Fibroblast of lung (primary cell): ENCODE data around the gene PAPOLG. TPM values are rescaled to one million over a fixed set of nuclear protein-coding genes. Genes with fewer than 3 reads are reported as not detected.
"Not testable (repeated sequence)": the region's sequence is repeated elsewhere in the genome, so short reads cannot be mapped to it uniquely, and the experiment has no call there.

ENCODE experiments used
- DNase-seq, 2 donors: peaks; one replicate each; pipeline versions ENCODE4 v3.0.0 to v3.0.0-alpha.2; 2010; ENCODE audit warnings: low read depth in 2 of 2
- H2AFZ ChIP-seq: 2 replicates; pipeline ENCODE4 v1.5.1; 2012; ENCODE audit warnings: low read length, control low read depth, inconsistent platforms
- H3K27ac ChIP-seq: 2 replicates; pipeline ENCODE4 v1.5.1; 2011; ENCODE audit warnings: low read length, control low read depth; ENCODE audit not compliant: insufficient read depth
- H3K27me3 ChIP-seq: 2 replicates; pipeline ENCODE4 v1.5.1; 2011; ENCODE audit warnings: mild to moderate bottlenecking, low read length; ENCODE audit not compliant: control insufficient read depth, insufficient read depth
- H3K36me3 ChIP-seq: 2 replicates; pipeline ENCODE4 v1.5.1; 2011; ENCODE audit warnings: low read length; ENCODE audit not compliant: control insufficient read depth, insufficient read depth
- H3K4me1 ChIP-seq: 2 replicates; pipeline ENCODE4 v1.5.1; 2011; ENCODE audit warnings: low read length; ENCODE audit not compliant: control insufficient read depth, insufficient read depth; ENCODE audit errors: extremely low read depth
- H3K4me2 ChIP-seq: 2 replicates; pipeline ENCODE4 v1.5.1; 2011; ENCODE audit warnings: low read length, control low read depth; ENCODE audit not compliant: insufficient read depth; ENCODE audit errors: extremely low read depth
- H3K4me3 ChIP-seq, 4 experiments: fragments of 200-600 bp in 1 of 4; sonication (generic) in 1 of 4; replicated peaks in 1 of 4; 2 replicates each; pipeline ENCODE4 v1.5.1; 2011 to 2016; ENCODE audit warnings: low read length in 4 of 4, low read depth in 3 of 4, mild to moderate bottlenecking in 3 of 4, control low read depth in 2 of 4, inconsistent platforms in 1 of 4, mixed read lengths in 1 of 4; ENCODE audit not compliant: insufficient read depth in 1 of 4; ENCODE audit errors: control extremely low read depth in 1 of 4
- H3K79me2 ChIP-seq: 2 replicates; pipeline ENCODE4 v1.5.1; 2012; ENCODE audit warnings: mild to moderate bottlenecking, low read length, inconsistent platforms; ENCODE audit not compliant: control insufficient read depth, insufficient read depth
- H3K9ac ChIP-seq: 2 replicates; pipeline ENCODE4 v1.5.1; 2011; ENCODE audit warnings: mild to moderate bottlenecking, low read length, control low read depth; ENCODE audit not compliant: insufficient read depth
- H3K9me3 ChIP-seq: 2 replicates; pipeline ENCODE4 v1.5.1; 2012; ENCODE audit warnings: low read depth, low read length; ENCODE audit not compliant: control insufficient read depth, insufficient read depth
- H4K20me1 ChIP-seq: 2 replicates; pipeline ENCODE4 v1.5.1; 2011; ENCODE audit warnings: low read length; ENCODE audit not compliant: control insufficient read depth, insufficient read depth; ENCODE audit errors: extremely low read depth
- EZH2 ChIP-seq: IDR thresholded peaks from 2 replicates; pipeline ENCODE4 v1.5.1; 2012; ENCODE audit warnings: low read length, control low read depth, mild to moderate bottlenecking; ENCODE audit errors: missing control alignments
- polyA plus RNA-seq, 2 donors: library from polyadenylated mRNA; depleted of rRNA in 1 of 2; stranded (reverse) in 1 of 2; unstranded in 1 of 2; fragments of >200 nt; gene quantifications; 2 replicates each; pipeline ENCODE4 v1.2.1, GENCODE V29; 2011 to 2012; ENCODE audit warnings: missing spikeins in 1 of 2
- total RNA-seq: library from RNA; depleted of rRNA; stranded (reverse); fragments of >200 nt; gene quantifications from 2 replicates; pipeline ENCODE4 v1.2.1, GENCODE V29; 2014
- TF ChIP-seq, protein P1 (sequence below), 2 donors: IDR thresholded peaks in 1 of 2; conservative IDR thresholded peaks in 1 of 2; 1 replicate in 1 of 2; 2 replicates in 1 of 2; pipeline ENCODE4 v1.5.1; 2011 to 2012; ENCODE audit warnings: low read length in 2 of 2, control low read depth in 1 of 2, inconsistent platforms in 1 of 2, low read depth in 1 of 2, mild to moderate bottlenecking in 1 of 2

Gene PAPOLG
- total and polyA plus RNA-seq, 2 donors (not counting 1 experiment from before 2014, with no cell fraction given) = 11.2 to 11.9 TPM

DNA sequence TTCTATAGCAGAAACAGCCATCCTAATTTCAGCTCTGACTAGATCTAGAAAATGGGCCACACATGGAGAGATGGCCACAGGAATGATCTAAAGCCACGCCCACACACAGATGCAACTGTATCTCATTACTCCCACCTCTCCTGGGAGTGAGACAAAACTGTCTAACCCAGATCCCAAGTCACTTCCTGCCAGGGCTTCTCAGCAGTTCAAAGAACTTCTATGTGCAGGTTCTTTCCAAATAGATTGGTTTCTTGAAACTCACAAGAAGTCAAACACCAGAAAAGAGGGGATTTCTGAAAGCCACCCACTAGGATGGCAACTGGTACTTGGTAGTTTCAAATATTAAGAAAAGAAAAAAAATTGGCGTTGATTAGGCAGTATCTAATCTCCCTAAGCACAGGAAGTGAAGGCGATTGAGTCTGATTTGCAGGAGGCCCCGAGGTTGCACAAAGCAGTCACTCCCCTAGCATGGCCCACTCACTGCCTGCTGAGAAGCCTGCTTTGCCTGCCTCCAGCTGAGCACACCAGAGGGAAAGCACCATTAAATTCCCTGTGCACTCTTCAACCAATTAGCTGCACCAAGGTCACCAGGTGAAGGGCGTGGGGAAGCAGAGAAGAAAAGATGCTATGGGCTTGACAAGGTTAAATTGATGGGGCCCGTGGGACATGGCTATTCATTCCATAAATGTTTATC lies 51.1 kb downstream of the PAPOLG start:
- TF ChIP-seq, protein P1, sequence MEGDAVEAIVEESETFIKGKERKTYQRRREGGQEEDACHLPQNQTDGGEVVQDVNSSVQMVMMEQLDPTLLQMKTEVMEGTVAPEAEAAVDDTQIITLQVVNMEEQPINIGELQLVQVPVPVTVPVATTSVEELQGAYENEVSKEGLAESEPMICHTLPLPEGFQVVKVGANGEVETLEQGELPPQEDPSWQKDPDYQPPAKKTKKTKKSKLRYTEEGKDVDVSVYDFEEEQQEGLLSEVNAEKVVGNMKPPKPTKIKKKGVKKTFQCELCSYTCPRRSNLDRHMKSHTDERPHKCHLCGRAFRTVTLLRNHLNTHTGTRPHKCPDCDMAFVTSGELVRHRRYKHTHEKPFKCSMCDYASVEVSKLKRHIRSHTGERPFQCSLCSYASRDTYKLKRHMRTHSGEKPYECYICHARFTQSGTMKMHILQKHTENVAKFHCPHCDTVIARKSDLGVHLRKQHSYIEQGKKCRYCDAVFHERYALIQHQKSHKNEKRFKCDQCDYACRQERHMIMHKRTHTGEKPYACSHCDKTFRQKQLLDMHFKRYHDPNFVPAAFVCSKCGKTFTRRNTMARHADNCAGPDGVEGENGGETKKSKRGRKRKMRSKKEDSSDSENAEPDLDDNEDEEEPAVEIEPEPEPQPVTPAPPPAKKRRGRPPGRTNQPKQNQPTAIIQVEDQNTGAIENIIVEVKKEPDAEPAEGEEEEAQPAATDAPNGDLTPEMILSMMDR (conservative IDR thresholded peaks at IDR 0.05 in 1 of 2, IDR thresholded peaks at IDR 0.05 in 1 of 2; ENCODE audit: low read depth in 1 of 2, low read length in 2 of 2) = no peak
- no peak for TF ChIP-seq EZH2
- DNase-seq = peak; percentile 8 to 79
- H4K20me1 ChIP-seq = no peaks in the 10 kb centered on the region
- no peak overlapping the region for H3K4me2 ChIP-seq
- H3K4me1 ChIP-seq = peaks cover 2% of the 10 kb centered on the region
- H3K9ac ChIP-seq = no peak overlapping the region
- H3K79me2 ChIP-seq = no peaks in the 10 kb centered on the region
- H3K9me3 ChIP-seq = no peaks in the 10 kb centered on the region
- H2AFZ ChIP-seq = no peak overlapping the region
- no peak overlapping the region for H3K4me3 ChIP-seq
- peaks cover 2% of the 10 kb centered on the region for H3K36me3 ChIP-seq
- H3K27ac ChIP-seq = no peak overlapping the region
- no peaks in the 10 kb centered on the region for H3K27me3 ChIP-seq

DNA sequence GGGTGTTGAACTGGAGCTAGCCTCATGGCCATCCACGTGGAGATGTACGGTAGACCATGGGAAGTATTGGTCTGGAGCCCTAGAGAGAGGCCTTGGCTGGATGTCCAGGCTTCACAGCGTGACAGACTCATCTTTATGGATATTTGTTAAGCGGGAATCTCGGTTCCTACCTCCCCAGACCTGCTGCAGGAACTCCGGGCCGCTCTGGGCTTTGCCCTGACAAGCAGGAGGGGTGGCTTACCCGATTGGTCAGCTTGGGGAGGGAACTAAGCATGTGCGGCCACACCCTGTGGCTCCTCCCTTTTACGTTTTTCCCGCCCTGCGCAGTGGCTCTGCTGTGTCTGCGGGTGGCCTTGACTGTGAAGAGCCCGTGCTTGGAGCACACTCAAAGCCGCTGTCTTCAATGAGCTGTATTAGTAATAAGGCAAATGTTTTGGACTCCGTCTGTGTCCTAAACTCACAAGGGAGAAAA lies 52.3 kb downstream of the PAPOLG start:
- H3K79me2 ChIP-seq = no peaks in the 10 kb centered on the region
- no peak overlapping the region for H2AFZ ChIP-seq
- H3K9ac ChIP-seq = no peak overlapping the region
- no peaks in the 10 kb centered on the region for H3K9me3 ChIP-seq
- TF ChIP-seq, protein P1 (conservative IDR thresholded peaks at IDR 0.05 in 1 of 2, IDR thresholded peaks at IDR 0.05 in 1 of 2; ENCODE audit: low read depth in 1 of 2, low read length in 2 of 2) = no peak
- TF ChIP-seq EZH2 = no peak
- H3K4me1 ChIP-seq = peaks cover 2% of the 10 kb centered on the region
- no peak overlapping the region for H3K4me3 ChIP-seq
- no peaks in the 10 kb centered on the region for H3K27me3 ChIP-seq
- no peak overlapping the region for H3K27ac ChIP-seq
- DNase-seq = peak in 1 of 2 donors; percentile 25
- H3K4me2 ChIP-seq = no peak overlapping the region
- no peaks in the 10 kb centered on the region for H3K36me3 ChIP-seq
- no peaks in the 10 kb centered on the region for H4K20me1 ChIP-seq

DNA sequence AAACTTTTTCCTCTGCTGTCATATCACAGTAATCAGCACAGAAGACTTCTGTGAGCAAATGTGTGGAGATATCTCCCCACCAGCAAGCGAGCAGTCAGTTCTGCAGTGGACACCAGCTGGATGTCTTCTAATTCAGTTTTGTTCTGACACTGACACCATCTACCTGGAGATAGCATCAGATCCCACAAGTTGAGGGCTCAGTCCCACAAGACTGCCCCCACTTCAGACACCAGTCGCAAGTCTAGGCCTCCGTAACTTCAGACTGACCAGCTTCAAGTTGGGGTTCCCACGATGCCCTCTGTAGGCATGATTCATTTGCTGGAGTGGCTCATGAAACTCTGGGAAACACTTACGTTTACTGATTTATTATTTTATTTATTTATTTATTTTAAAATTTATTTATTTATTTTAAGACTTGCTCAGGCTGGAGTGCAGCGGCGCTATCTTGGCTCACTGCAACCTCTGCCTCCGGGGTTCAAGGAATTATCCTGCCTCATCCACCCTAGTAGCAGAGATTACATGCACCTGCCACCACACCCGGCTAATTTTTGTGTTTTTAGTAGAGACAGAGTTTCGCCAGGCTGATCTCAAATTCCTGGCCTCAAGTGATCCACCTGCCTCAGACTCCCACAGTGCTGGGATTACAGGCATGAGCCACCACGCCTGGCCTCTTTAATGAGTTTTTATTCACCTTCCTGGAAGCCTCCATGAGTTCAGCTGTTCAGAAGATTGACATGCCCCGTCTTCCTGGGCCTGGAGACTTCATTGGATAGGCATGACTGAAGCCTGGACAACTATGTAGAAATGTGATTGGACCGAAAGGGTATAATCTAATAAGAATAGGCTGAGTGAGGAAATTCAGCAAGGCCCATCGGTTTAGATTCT lies 55.7 kb downstream of the PAPOLG start:
- no peak overlapping the region for H3K9ac ChIP-seq
- no peaks in the 10 kb centered on the region for H3K9me3 ChIP-seq
- H2AFZ ChIP-seq = no peak overlapping the region
- TF ChIP-seq, protein P1 (conservative IDR thresholded peaks at IDR 0.05 in 1 of 2, IDR thresholded peaks at IDR 0.05 in 1 of 2; ENCODE audit: low read depth in 1 of 2, low read length in 2 of 2) = no peak
- TF ChIP-seq EZH2 = no peak
- peaks cover 7% of the 10 kb centered on the region for H3K27me3 ChIP-seq
- no peak overlapping the region for H3K4me2 ChIP-seq
- H3K4me1 ChIP-seq = no peaks in the 10 kb centered on the region
- no peak for DNase-seq
- H3K27ac ChIP-seq = no peak overlapping the region
- H3K4me3 ChIP-seq = no peak overlapping the region
- no peaks in the 10 kb centered on the region for H4K20me1 ChIP-seq
- H3K36me3 ChIP-seq = no peaks in the 10 kb centered on the region
- no peaks in the 10 kb centered on the region for H3K79me2 ChIP-seq

DNA sequence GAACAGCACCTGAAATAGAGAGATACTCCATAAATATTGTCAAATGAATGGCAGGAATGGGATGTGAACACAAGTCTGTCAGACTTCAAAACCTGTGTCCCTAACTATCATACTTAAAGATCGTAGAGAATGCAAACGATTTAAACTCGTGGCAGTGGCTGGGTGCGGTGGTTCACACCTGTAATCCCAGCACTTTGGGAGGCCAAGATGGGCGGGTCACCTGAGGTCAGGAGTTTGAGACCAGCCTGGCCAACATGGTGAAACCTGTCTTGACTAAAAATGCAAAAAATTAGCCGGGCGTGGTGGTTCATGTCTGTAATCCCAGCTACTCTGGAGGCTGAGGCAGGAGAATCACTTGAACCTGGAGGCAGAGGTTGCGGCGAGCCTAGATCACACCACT lies 61.1 kb downstream of the PAPOLG start:
- DNase-seq, H3K4me3 ChIP-seq, H3K36me3 ChIP-seq, H3K9ac ChIP-seq, H2AFZ ChIP-seq, H3K4me2 ChIP-seq, H3K4me1 ChIP-seq, H3K79me2 ChIP-seq, H3K27me3 ChIP-seq, H3K9me3 ChIP-seq, H3K27ac ChIP-seq, H4K20me1 ChIP-seq: not testable (repeated sequence)
